ENCODE measurements around the gene RNF213. TPM values are rescaled to one million over a fixed set of nuclear protein-coding genes. Genes with fewer than 3 reads are reported as not detected.

RNF213 gene
- total and polyA plus RNA-seq, 2 of the 8 experiments (the other 6 are each of a cell fraction or from before 2014, with no cell fraction given), result 33.8 to 62.8 TPM

- Histone ChIP-seq H2AFZ (ENCODE audit: low read length) (no peak overlapping the region), H2BK15ac (ENCODE audit: low read length) (no peak overlapping the region), H2BK20ac (ENCODE audit: low read length) (no peak overlapping the region), H3K56ac (replicated peaks; ENCODE audit: insufficient read length, low read depth, low read length) (no peak overlapping the region), H3K23me2 (ENCODE audit: low read depth, low read length) (no peaks in the 10 kb centered on the region), H3K14ac (ENCODE audit: insufficient read length) (no peak overlapping the region), H3K79me1 (ENCODE audit: low read depth, low read length) (no peaks in the 10 kb centered on the region), H2AK5ac (ENCODE audit: low read depth, low read length) (no peak overlapping the region), H2BK12ac (ENCODE audit: low read depth, low read length) (no peak overlapping the region), H2BK120ac (replicated peaks; ENCODE audit: low read depth, low read length) (no peak overlapping the region), H3K18ac (ENCODE audit: extremely low read depth, low read length) (no peak overlapping the region), H3K4ac (replicated peaks; ENCODE audit: insufficient read length, low read depth, low read length) (no peak overlapping the region), H3K4me1 (replicated peaks in 1 of 4; ENCODE audit: control insufficient read depth in 3 of 4, insufficient read depth in 4 of 4, low read length in 3 of 4) (no peaks in the 10 kb centered on the region), H3K9me3 (ENCODE audit: insufficient read depth in 2 of 2, low read depth in 1 of 2, low read length in 1 of 2) (no peaks in the 10 kb centered on the region), H3K23ac (ENCODE audit: insufficient read length) (no peak overlapping the region), H2BK5ac (ENCODE audit: low read depth, low read length) (no peak overlapping the region), H4K8ac (ENCODE audit: extremely low read depth, insufficient read depth, low read length) (no peak overlapping the region), H3K4me2 (ENCODE audit: insufficient read depth in 1 of 2, low read depth in 2 of 2, low read length in 2 of 2) (no peak overlapping the region), H3K27ac (ENCODE audit: low read depth, low read length) (no peak overlapping the region; the same call in 1 of the 2 replicates), H3K9ac (replicated peaks in 1 of 4; ENCODE audit: extremely low read depth in 1 of 4, low read depth in 3 of 4, low read length in 3 of 4) (no peak overlapping the region), H3K4me3 (ENCODE audit: extremely low read depth in 1 of 4, insufficient read depth in 2 of 4, low read depth in 3 of 4, low read length in 4 of 4) (no peak overlapping the region), H4K20me1 (replicated peaks in 1 of 2; ENCODE audit: control insufficient read depth in 1 of 2, insufficient read depth in 2 of 2, low read length in 2 of 2) (peaks cover 7 to 8% of the 10 kb centered on the region in 2 experiments), H4K91ac (replicated peaks; ENCODE audit: insufficient read length, low read length) (no peak overlapping the region), H4K5ac (ENCODE audit: insufficient read length, low read depth, low read length) (no peak overlapping the region), H3K79me2 (ENCODE audit: control insufficient read depth in 1 of 2, insufficient read depth in 2 of 2, low read length in 2 of 2) (no peaks in the 10 kb centered on the region), H3K36me3 (ENCODE audit: control insufficient read depth in 2 of 4, insufficient read depth in 4 of 4, low read length in 3 of 4) (peaks cover 13 to 62% (median 41%) of the 10 kb centered on the region in 4 experiments), H3K27me3 (replicated peaks in 1 of 4; ENCODE audit: control insufficient read depth in 3 of 4, extremely low read depth in 1 of 4, insufficient read depth in 3 of 4, low read length in 3 of 4) (no peaks in the 10 kb centered on the region)
- no peak for FAIRE-seq
- 90% methylated on average over 11 of the region's 11 CpGs; no CpG with 5 or more reads in 1 of the 2 experiments for WGBS, 2 experiments (ENCODE audit: extremely low coverage in 1 of 2, insufficient coverage in 1 of 2, insufficient read length in 1 of 2, insufficient replicate concordance in 2 of 2, low coverage in 1 of 2, low lambda C conversion rate in 2 of 2, missing lambda C conversion rate in 1 of 2)
- DNase-seq (ENCODE audit: low read depth in 1 of 2, low spot score in 2 of 2), result no peak
- CTCF ChIA-PET (ENCODE audit: partially characterized antibody), result interaction anchor here (1.5 kb wide), 1 partner anchor 58 kb away, joined by 3 read pairs; no protein-coding TSS in a partner anchor
- POLR2A ChIA-PET (ENCODE audit: partially characterized antibody), result no interaction called here
- TF ChIP-seq GABPA (IDR thresholded peaks at IDR 0.05; ENCODE audit: borderline replicate concordance, insufficient read depth, low read length) (no peak), SP1 (IDR thresholded peaks at IDR 0.05; ENCODE audit: low read depth, low read length) (no peak)
Measured at GRCh38 chr17:80365983-80366382, 105.3 kb downstream of the RNF213 start.

All from H1 (cell line).